Progenitor cell of endocrine pancreas (in vitro differentiated cells): ENCODE measurements around the gene ZNF724. TPM values are rescaled to one million over a fixed set of nuclear protein-coding genes. Genes with fewer than 3 reads are reported as not detected.

Experiments used
- DNase-seq: peaks from one replicate; pipeline ENCODE4 v3.0.0; 2021; ENCODE audit warnings: low spot score; ENCODE audit not compliant: unreplicated experiment
- H3K27ac Mint-ChIP-seq: 2 replicates; pipeline ENCODE4 v1.8.0; 2021; ENCODE audit warnings: mild to moderate bottlenecking, moderate library complexity, mixed read lengths
- H3K27me3 Mint-ChIP-seq: 2 replicates; pipeline ENCODE4 v1.8.0; 2021; ENCODE audit warnings: mixed read lengths
- H3K36me3 Mint-ChIP-seq: 2 replicates; pipeline ENCODE4 v1.8.0; 2022; ENCODE audit warnings: mixed read lengths; ENCODE audit not compliant: insufficient read depth
- H3K4me1 Mint-ChIP-seq: 2 replicates; pipeline ENCODE4 v1.8.0; 2021; ENCODE audit warnings: low read depth, mixed read lengths
- H3K4me3 Mint-ChIP-seq: 2 replicates; pipeline ENCODE4 v1.8.0; 2021; ENCODE audit warnings: low read depth, mild to moderate bottlenecking, moderate library complexity, mixed read lengths
- H3K9me3 Mint-ChIP-seq: 2 replicates; pipeline ENCODE4 v1.8.0; 2021; ENCODE audit warnings: low read depth, mixed read lengths
- total RNA-seq: library from RNA; stranded (reverse); gene quantifications from 2 replicates; pipeline ENCODE4 v1.2.1, GENCODE V29; 2021
- TF ChIP-seq, protein P1 (sequence below): fragments of 200-600 bp; sonication (generic); IDR thresholded peaks from one replicate; pipeline ENCODE4 v1.5.0; 2021; ENCODE audit warnings: antibody characterized with exemption, mild to moderate bottlenecking; ENCODE audit not compliant: unreplicated experiment

The ZNF724 gene
- total RNA-seq, 1 donor from 2014 or later: 21.7 TPM

DNA sequence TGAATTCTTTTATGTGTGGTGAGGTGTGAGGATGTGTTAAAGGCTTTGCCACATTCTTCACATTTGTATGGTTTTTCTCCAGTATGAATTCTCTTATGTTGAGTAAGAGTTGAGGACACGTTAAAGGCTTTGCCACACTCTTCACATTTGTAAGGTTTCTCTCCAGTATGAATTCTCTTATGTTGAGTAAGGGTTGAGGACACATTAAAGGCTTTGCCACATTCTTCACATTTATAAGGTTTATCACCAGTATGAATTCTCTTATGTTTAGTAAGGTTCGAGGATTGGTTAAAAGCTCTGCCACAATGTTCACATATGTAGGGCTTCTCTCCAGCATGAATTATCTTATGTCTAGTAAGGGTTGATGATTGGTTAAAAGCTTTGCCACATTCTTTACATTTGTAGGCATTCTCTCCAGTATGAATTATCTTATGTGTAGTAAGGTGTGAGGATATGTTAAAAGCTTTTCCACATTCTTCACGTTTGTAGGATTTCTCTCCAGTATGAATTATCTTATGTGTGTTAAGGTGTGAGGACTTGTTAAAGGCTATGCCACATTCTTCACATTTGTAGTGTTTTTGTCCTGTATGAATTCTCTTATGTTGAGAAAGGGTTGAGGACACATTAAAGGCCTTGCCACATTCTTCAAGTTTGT is 27.1 kb downstream of the ZNF724 start:
- Mint-ChIP-seq H3K9me3 (peaks cover 36% of the 10 kb centered on the region), H3K4me1 (no peaks in the 10 kb centered on the region), H3K27ac (peak overlapping the region; percentile 81), H3K36me3 (peaks cover 76% of the 10 kb centered on the region), H3K4me3 (no peak overlapping the region), H3K27me3 (no peaks in the 10 kb centered on the region)
- TF ChIP-seq, protein P1, sequence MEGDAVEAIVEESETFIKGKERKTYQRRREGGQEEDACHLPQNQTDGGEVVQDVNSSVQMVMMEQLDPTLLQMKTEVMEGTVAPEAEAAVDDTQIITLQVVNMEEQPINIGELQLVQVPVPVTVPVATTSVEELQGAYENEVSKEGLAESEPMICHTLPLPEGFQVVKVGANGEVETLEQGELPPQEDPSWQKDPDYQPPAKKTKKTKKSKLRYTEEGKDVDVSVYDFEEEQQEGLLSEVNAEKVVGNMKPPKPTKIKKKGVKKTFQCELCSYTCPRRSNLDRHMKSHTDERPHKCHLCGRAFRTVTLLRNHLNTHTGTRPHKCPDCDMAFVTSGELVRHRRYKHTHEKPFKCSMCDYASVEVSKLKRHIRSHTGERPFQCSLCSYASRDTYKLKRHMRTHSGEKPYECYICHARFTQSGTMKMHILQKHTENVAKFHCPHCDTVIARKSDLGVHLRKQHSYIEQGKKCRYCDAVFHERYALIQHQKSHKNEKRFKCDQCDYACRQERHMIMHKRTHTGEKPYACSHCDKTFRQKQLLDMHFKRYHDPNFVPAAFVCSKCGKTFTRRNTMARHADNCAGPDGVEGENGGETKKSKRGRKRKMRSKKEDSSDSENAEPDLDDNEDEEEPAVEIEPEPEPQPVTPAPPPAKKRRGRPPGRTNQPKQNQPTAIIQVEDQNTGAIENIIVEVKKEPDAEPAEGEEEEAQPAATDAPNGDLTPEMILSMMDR: no peak
- no peak for DNase-seq

DNA sequence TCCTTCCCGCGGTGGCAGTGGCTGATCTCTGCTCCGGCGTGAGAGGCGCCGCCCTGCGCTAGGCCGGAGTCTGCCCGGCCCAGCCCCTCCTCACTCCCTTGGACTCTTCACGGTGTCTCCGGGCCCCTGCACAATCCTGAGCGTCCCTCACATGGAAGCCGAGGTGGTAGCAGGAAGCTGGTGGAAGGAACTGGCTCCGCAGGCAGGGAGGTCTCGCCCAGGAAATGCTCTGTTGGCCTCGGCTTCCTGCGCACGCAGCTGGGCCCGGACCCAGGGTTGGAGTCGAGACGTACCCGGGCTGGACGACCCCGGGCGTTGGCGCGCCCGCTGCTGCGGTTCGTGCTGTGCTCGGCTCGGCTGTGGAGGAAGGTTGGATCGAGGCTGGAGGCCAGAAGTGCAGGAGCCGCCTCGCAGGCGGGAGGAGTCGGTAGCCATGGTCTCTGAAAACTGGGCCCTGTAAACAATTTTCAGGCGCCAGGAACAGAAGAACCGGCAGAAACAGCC is 46.3 kb downstream of the ZNF724 start:
- Mint-ChIP-seq H3K9me3 (peaks cover 15% of the 10 kb centered on the region), H3K27ac (no peak overlapping the region), H3K27me3 (no peaks in the 10 kb centered on the region), H3K4me1 (no peaks in the 10 kb centered on the region), H3K4me3 (no peak overlapping the region), H3K36me3 (no peaks in the 10 kb centered on the region)
- TF ChIP-seq, protein P1: no peak
- no peak for DNase-seq

DNA sequence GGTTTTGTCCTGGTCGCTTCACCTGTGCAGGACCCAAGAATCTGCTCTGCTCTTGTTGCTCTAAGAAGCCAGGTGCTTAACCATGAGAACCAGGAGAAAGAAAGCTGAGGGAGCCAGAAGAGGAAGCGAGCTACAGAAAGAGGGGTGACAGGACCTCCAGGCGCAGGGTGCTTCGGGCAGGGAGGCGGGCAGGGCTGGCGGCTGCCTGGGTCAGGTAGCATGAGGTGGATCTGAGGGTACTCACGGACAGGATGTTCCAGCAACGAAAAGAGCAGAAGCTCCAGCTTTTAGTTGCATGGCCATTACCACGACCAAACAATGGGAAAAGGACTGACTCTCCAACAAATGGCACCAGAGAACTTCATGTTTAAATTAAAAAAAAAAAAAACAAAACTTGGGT is 59.9 kb downstream of the ZNF724 start:
- TF ChIP-seq, protein P1: no peak
- no peak for DNase-seq
- H3K9me3 Mint-ChIP-seq: peaks cover 15% of the 10 kb centered on the region
- peaks cover 1% of the 10 kb centered on the region for H3K36me3 Mint-ChIP-seq
- H3K27ac Mint-ChIP-seq: no peak overlapping the region
- H3K27me3 Mint-ChIP-seq: no peaks in the 10 kb centered on the region
- H3K4me1 Mint-ChIP-seq: no peaks in the 10 kb centered on the region
- H3K4me3 Mint-ChIP-seq: no peak overlapping the region

DNA sequence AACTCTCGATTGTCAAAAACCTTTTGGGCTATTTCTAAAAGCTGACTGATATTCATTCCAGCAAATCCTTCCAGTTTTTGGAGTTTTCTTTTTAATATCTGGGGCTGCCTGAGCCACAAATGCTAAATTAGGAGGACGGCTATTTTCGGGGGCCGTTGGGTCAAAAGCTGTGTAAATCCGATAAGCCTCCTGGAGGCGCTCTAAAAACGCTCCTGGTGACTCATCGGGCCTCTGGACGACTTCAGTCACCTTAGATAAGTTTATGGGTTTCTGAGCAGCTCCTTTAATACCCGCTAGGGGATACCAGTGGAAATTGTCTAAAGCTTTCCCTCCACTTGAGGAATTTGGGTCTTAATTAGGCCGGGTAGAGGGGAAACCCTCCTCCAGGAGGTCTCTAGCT is 66.9 kb downstream of the ZNF724 start:
- H3K9me3 Mint-ChIP-seq: peaks cover 42% of the 10 kb centered on the region
- TF ChIP-seq, protein P1: no peak
- H3K27me3 Mint-ChIP-seq: no peaks in the 10 kb centered on the region
- H3K4me3 Mint-ChIP-seq: no peak overlapping the region
- H3K27ac Mint-ChIP-seq: no peak overlapping the region
- peaks cover 2% of the 10 kb centered on the region for H3K36me3 Mint-ChIP-seq
- H3K4me1 Mint-ChIP-seq: no peaks in the 10 kb centered on the region
- no peak for DNase-seq

Other genes starting within 250 kb of the ZNF724 start
- not detected in 2 replicates for gene ZNF728, start 247.2 kb downstream of the ZNF724 start, total RNA-seq
- 21.3 and 21.8 TPM in 2 replicates for gene ZNF730, start 133.4 kb downstream of the ZNF724 start, total RNA-seq
- gene ZNF91, start 145.1 kb upstream of the ZNF724 start, total RNA-seq: 149 TPM in 2 replicates